Prostate gland (tissue), 2 donors: ENCODE data around the gene FARP2.

Experiments used
- POLR2A ChIP-seq: fragments of 450-650 bp; IDR thresholded peaks from one replicate; pipeline ENCODE4 v1.6.1; 2016; ENCODE audit warnings: antibody characterized with exemption, mild to moderate bottlenecking
- TF ChIP-seq, protein P1 (sequence below), 4 experiments: fragments of 200-600 bp in 2 of 4; fragments of 450-650 bp in 2 of 4; sonication (generic) in 2 of 4; IDR thresholded peaks; 1 replicate in 3 of 4; 2 replicates in 1 of 4; pipeline ENCODE4 v1.5.1; 2016 to 2019; ENCODE audit warnings: antibody characterized with exemption in 4 of 4, mild to moderate bottlenecking in 2 of 4, moderate library complexity in 2 of 4

DNA sequence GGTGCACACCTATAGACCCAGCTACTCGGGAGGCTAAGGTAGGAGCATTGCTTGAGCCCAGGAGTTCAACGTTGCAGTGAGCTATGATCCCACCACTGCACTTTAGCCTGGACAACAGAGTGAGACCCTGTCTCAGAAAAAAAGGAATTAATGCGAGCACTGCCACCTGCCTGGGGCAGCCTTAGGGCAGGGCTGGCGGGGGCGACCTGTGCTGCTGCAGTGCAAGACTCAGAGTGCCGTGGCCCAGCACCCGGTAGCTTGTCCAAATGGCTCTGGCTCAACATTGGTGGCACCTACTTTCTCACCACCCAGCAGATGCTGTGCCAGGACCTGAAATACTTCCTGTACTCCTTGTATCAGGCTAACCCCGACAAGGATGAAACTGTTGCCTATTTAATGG, 122.1 kb downstream of the FARP2 start:
- TF ChIP-seq, protein P1, sequence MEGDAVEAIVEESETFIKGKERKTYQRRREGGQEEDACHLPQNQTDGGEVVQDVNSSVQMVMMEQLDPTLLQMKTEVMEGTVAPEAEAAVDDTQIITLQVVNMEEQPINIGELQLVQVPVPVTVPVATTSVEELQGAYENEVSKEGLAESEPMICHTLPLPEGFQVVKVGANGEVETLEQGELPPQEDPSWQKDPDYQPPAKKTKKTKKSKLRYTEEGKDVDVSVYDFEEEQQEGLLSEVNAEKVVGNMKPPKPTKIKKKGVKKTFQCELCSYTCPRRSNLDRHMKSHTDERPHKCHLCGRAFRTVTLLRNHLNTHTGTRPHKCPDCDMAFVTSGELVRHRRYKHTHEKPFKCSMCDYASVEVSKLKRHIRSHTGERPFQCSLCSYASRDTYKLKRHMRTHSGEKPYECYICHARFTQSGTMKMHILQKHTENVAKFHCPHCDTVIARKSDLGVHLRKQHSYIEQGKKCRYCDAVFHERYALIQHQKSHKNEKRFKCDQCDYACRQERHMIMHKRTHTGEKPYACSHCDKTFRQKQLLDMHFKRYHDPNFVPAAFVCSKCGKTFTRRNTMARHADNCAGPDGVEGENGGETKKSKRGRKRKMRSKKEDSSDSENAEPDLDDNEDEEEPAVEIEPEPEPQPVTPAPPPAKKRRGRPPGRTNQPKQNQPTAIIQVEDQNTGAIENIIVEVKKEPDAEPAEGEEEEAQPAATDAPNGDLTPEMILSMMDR (IDR thresholded peaks at IDR 0.05), result no peak
- TF ChIP-seq POLR2A, result no peak
